Measurements from ENCODE around the gene ARHGEF33.

Gene ARHGEF33

DNA sequence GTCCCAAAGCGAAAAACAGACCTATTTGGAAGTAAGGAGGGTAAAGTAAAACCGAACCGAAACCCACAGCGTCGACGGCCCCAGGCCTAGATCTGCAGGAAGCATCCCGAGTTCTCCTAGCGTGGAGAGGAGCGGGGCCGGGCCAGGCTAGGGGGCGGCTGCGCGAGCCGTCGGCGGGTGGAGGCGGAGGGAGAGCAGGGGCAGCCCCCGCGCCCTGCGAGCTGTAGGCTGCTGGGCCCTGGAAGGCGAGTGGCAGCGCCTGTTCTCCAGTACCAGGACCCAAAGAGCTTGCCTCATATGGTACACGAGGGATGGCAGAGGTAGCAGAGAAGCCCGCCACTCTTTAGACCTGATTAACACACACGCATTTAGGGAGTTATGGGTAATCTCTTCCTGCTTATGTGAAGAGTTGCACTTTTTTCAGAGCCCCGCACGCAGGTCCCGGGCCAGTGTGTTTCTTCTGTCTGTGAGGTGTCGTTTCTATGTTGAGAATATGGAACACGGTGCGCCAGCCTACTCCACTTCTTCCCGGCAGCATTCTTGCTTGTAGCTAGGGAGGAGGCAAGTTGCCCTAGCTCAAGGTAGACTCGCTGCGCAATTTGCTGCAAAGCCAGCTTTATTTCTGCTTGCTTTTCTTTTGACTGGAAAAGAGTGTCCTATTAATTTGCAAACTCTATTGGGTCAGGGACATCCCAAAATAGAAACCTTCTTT, 71.1 kb downstream of the ARHGEF33 start:
- DNase-seq, result peak; percentile 76

DNA sequence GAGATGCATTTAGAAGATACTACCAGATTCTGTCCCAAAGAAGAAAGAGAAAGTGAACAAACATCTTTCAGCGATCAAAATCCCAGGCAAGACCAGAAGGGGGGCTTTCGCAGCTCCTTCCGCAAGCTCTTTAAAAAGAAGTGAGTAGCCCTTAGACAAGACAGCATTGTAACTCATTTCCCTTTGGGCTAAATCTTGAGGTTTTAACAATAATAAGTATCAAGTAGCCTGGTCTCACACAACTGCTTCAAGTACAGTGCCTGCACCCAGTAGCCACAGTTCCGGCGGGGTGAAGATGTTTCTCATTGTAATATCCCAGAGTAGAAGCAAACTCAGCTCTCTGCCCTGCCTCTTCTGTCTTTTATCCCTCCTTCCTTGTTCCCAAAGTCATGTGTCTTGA, 76.3 kb downstream of the ARHGEF33 start:
- DNase-seq, result no peak

DNA sequence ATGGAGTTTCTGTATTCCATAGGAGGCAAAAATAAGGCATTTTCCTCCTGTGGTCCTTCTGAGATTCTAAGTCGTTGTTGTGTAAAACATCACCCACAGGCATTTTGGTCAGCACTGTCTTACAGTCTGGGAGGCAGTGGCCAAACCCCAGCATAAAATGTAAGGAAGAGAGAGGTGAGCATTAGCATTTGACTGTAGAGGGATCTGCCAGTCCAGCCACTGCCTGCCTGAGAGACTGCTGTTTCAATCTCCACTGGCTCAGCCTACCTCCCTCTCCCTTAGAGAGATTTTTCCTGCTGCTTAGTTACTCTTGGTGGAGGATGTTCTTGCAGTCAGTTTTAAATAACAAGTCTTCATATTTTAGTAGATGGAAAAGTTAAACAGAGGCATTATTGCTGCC, 77.0 kb downstream of the ARHGEF33 start:
- no peak for DNase-seq

DNA sequence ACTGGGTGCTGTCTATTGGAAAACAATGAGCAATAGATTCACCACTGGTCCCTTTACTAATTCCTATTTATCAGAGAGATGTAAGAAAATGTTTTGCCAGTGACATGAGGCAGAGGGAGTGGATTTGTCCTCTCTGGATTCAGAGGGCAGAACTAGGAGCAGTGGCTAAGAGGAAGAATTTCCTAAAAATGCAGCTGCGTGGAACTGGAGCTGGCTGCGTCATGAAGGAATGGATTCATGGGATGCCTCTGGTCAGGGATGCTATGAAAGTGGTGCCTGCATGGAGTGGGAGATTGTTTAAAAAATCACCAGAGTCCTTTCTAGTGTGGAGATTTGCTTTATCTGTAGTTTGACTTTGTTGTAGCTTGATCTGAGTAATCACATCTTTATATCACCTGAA, 78.3 kb downstream of the ARHGEF33 start:
- DNase-seq, result no peak

DNA sequence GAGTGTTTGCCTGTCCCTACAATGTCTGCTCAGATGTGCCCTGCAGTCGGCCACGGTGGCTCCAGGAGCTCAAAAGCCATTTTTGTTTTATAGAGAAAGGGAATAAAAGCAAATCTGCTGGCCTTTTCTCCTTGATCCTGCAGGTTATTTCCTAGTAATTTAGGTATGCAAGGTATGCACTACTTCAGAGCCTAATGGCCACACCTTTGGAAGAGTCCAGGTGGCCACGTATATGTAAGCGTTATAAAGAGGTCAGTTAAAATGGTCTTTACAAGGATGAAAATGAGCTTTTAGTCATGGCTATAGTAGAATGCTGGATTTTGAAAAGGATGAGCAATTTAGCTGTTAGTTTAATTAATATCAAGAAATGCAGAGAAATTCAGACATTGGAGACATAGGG, 81.7 kb downstream of the ARHGEF33 start:
- no peak for DNase-seq

DNA sequence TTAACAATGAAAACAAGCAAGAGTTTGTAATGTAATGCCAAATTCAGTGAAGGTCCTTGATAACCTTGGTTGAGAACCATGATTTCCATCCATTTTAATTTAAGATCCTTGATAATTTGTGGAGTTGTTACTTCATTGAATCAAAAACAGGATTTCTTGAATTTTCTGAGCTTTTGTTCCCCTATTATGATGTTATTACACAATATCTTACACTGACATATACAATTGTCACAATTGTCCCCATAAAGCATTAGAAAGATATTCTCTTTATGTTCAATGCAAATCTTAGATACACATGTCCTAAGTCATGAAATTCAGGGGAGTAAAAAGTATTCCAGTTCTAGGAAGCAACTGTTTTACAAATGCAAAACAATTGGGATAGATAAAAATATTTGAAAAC, 83.6 kb downstream of the ARHGEF33 start:
- no peak for DNase-seq

DNA sequence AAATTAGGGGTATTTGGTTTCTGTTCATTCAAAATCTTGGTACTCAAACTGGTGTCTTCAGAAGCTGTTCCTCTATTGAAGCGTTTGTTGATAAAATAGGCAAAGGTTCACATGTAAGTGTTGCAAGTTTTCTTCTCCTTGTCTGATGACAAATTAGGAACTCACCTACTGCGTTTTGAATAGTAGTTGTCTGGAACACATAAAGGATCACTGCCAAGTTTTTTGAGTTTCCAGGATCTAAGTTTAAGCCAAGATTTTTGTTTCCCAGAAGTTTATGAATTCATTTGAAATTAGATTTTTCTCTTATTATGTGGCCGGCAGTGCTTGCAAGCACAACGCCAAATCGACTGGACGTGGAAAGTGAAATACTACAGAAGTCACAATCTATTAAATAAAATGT, 85.4 kb downstream of the ARHGEF33 start:
- no peak for DNase-seq

DNA sequence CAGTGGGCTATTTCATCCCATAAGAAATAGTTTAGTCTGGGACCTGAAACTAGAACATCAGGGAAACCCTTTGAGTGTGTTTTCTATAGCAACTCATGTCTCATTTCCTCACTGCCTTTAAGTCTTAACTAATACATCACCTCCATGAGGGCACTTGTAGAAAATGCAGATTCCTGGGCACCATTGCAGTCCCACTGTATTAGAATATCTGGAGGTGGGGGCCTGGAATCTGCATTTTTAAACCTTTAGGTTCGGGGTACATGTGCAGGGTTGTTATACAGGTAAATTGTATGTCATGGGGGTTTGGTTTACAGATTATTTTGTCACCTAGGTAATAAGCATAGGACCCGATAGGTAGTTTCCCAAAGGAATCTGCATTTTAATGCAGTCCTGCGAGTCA, 87.4 kb downstream of the ARHGEF33 start:
- DNase-seq, result no peak

DNA sequence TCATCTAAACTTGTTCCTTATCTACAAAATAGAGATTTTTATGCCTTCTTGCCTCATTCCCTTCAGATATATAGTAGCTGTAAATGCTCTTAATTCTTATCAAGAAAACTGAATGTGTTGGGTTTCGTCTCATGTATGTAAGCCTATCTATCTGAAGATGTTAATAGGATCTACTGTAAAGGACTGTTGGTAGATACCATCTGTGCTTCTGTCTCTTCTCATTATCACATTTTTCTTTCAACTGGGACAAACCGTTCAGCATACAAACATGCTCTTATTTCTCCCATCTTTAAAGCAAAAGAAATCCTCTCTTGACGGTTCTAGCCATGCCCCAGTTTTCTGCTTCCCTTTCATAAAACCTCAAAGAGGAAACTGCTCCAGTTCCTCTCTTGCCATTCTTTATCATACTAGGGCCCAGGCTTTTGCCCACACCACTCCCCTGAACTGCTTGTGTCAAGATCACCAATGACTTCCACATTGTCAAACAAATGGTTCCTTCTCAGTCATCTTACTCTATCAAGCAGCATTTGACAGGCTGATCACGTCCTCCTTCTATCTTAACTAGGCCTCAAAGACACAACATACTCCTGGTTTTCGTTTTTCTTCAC, 88.7 kb downstream of the ARHGEF33 start:
- DNase-seq, result no peak

DNA sequence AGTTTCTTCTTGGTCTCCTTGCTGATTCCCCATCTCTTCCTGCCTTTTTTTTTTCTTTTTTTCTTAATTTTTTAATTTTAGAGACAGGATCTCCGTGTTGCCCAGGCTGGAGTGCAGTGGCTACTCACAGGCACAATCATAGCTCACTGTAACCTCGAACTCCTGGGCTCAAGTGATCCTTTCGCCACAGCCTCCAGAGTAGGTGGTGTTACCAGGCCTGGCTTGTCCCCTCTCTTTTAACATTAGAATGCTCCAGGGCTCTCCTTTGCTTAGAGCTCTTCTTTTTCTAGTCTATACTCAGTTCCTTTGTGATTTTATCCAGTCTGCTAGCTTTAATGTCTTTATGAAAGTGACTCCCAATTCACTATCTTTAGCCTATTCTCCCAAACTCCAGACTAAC, 89.2 kb downstream of the ARHGEF33 start:
- no peak for DNase-seq

DNA sequence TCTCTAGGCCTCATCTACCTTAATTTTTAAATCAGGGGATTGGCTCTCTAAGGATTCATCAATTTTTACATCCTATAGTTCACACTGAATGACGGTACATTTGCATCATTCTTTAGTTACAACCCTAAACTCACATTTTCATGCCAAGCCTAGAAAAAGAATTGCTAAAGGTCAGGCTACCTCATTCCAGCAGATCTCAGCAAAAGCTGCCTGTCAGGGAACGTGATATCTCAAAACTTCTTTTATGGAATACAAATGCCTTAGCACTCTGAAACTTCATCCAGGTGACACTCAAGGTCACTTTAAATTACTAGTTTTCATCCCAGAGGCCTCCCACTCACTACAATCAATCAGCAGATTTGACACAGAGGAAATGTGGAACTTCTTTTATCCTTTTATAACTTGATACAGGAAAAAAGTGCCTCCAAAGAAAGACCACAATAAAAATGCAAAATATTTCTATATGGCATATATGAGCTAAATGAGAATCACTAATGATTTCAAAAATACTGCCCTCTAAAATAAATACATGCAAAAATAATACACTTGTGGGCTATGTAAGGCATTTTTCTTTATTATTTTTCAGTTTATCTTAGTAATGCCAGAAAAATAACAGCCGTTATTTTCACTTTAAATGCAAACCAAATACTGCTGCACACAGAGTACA, 91.5 kb downstream of the ARHGEF33 start:
- no peak for DNase-seq

DNA sequence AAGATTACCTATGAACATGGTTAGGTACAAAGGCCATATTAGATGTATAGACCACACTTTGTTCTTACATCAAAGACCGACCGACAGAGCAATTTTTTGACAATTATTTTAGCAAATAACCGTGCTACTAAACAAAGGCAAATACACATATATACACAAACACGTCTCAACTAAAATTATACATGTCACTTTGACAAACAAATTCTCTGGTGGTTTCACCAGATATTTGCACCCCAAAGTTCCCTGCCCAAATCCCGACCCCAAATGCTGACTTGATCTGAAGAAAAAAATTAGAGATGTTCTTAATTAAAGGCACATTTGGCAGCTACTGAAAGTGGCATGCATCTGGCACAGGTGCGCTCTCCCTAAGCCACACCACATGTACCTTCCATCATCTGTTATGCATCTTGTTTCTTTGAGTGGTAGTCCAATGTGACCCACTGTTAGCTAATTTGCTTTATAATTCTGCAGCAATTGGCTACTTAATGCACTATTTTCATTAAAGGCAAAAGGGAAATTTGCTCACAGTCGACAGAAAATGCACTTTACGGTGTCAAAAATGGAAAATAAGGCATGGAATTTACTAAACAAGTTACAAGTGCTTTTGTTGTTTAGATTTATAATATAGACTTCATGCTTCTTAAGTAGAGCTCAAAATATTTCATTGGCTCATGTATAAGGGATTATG, 92.1 kb downstream of the ARHGEF33 start:
- no peak for DNase-seq

DNA sequence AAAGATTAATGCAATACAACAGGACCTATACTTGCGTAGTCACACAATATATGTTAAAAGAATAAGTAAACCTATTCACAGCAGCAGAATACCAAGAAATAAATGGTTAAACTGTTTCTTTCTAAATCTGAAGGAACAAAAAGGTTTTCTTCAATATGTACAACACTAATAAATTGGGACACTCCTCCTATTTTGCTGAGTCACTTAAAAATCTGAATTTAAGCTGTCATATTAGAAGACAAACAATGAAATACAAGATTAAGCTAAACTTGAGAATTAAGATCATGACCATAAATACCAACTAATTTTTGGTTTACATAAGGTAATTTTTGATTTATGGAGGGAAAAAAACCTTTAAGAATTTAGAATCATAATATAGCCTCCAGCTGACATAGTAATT, 92.8 kb downstream of the ARHGEF33 start:
- no peak for DNase-seq

DNA sequence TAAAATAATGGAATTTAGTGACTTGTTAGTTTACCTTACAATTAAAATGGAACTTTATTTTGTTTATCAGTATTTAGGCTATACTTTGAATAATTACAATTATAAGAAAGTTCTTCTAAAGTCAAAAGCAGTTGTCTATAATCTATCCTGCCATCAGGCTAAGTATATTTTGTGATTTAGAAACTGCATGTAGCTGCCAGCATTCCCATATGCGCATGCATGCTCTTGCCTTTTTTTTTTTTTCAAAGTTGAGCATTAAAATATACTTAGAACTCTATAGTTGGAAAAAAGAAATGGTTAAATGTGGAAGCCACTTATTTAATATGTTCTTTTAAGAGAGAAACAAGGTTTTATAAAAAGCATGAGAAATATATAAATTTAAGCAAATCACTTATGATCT, 99.0 kb downstream of the ARHGEF33 start:
- no peak for DNase-seq

DNA sequence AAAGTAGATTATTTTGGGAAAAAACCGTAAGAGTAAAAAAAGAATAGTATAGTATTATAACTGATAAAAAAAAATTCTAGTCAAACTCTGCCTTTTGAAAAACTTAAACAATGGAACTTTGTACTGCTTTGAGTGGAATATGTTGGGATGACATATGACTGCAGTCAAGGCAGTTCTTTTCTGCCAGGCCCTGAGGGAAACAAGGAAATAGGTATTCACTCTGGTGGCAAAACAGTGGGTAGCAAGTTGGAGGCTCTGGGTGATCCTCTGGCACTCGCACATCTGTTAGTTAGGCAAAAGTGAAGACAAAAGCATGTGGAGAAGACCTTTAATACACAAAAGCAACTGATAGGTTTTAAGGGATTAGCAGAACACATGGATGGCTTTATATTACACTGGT, 102.2 kb downstream of the ARHGEF33 start:
- DNase-seq, result no peak

DNA sequence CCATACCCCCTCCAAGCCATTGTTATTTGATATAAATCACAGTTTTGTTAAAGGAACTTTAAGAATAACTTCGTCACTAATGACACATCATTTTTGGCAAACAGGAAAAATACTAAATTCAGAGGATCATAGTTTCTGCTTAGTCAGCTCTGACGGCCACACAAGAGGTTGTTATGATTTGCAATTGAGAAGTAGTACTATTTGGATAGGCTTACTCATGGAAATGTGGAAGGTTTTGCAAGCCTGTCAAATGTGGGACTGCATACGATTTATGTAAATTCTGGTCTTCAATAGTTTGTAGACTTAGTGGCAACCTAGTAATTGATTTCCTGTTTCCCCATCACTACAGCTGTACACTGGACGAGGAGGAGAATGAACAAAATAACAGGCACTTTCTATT, 108.1 kb downstream of the ARHGEF33 start:
- no peak for DNase-seq

DNA sequence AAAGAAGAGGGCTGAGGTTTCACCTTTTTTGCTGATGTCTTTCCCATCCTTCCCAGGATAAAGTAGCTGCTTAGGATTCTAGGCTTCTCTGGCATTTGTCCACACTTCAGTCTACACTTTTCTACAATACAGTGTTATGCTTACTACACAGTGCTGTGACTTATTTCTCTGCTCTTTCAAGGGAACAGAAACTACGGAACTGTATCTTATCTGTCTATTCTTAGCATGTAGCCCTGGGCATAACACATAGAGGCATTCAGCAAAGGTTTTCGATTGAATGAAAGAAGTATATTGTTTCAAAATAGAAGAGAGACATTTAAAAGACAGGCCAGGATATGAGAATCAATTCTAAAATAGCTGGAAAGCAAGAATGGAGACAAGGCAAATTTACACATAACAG, 110.9 kb downstream of the ARHGEF33 start:
- DNase-seq, result no peak

DNA sequence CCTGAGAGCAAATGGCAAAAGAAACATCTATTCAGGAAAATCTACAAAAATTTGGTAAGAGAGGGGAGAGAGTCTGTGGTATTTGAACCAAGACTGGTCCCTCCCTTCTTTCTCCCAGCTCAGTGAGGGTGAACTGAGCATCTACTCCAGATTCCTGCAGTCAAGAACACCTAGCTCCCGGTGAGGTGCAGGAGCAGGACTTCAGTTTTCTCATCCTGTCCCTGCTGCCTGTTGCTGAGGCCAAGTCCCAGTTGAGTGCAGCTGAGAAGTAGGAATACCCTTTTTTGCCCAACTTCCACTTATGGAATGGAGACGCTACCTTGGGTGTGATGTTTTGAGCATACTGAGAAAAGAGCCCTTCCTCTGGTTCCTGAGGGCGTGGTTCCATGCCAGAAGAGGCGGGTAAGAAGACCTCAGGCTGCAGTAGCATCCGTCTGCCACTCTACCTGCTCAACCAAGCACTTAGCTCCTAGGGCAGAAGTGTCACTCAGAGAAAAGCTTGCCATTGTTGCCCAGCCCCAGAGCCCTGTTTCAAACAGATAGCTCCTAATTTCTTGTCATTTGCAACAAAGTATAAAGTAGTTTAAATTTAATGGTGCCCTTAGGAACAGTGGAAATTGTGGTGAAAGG, 118.3 kb downstream of the ARHGEF33 start:
- no peak for DNase-seq

DNA sequence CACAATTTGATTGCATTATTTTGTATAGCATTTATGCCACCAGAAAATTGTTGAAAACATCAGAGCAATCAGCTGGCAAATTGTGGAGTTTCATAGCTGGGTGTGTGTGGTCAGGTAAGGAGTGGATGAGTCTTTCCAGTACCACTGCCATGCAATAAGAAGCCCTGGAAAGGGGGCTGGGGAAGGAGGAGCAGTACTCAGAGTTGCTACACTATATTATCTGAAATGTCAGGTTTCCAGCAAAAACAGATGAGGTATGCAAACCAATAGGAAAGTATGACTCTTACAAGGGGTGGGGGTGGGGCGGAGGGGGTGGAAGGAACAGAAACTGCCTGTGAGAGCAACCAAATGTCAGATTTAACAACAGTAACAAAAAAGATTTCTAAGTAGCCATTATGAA, 119.0 kb downstream of the ARHGEF33 start:
- DNase-seq, result no peak

DNA sequence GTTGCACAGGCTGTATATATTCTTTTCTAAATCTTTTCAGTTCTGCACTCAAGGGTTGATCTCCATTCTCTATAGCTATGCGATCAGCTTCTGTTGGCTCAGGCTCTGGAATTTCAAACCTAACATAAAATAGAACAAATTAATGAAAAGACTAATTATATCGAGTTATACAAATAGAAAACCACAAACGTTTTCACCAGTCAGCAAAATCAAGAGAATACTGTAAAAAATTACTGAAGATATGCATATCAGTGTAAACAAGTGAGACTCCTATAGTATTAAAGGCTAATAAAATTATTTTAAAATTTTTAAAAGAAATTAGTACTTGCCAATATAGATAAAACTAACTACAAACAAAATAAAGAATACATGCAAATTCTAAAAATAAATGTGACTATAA, 124.2 kb downstream of the ARHGEF33 start:
- no peak for DNase-seq

DNA sequence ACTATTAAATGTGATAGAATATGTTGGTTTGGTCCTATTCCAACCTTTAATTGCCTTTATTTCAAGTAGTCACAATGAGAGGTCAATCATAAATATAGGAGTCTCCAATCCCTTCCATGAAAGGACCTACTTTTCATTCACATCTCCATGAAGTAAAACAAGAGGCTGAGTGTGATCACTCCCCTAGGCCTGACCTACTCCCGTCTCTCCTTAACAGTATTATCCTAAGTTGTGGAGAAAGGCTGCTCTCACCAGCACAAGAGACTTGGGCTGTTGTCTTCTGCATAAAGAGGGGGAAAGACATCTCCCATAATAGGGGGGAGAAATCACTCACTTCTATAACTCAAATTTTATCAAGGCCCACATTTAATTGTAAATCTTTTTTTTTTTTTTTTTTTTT, 125.7 kb downstream of the ARHGEF33 start:
- no peak for DNase-seq

DNA sequence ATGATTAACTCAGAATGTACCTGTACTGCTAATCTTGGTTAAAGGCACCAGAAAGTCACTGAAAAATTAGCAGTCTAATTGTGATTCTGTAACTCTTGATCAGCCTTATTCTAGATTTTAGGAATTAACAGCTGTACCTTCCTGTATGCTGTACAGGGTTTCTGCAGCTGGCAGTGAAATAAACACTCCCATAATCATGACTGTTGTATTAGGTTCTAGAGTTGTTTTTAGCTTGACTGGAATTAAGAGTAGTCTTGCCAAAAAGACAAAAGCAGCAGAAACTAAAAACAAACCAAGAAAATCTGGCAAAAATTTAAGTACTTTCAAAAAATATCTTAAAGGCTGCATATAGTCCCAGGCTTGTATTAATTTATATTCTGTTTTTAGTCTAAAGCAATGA, 127.7 kb downstream of the ARHGEF33 start:
- no peak for DNase-seq

DNA sequence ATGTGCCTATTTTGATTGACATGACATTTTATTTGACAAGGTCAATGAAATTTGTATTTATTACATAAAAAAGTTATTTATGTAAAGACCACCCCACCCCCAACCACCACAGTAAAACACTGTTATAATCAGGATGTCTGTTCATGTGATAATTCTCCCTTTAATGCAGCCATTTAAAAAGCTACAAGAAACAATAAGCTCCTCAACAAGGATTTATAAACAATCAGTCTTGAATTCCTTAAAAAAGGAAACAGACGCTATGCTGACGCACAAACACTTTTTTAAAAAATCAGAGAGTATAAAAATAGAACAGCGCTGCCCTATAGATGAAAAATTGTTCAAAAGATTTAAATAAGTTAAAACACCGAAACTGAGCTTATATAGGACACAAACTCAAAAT, 129.0 kb downstream of the ARHGEF33 start:
- no peak for DNase-seq
